Muscle layer of colon (tissue), 2 donors: Measurements from ENCODE around the gene PSMD8.
"Not testable (repeated sequence)": the region's sequence is repeated elsewhere in the genome, so short reads cannot be mapped to it uniquely, and the experiment has no call there.

ENCODE experiments used
- H3K27ac ChIP-seq: one replicate; pipeline ENCODE4 v1.7.0; 2013; ENCODE audit warnings: low read depth, mild to moderate bottlenecking, low read length, moderate library complexity
- H3K27me3 ChIP-seq, 2 donors: one replicate each; pipeline ENCODE4 v1.7.0; 2013; ENCODE audit warnings: low read length in 2 of 2, mild to moderate bottlenecking in 2 of 2; ENCODE audit not compliant: insufficient read depth in 2 of 2, control insufficient read depth in 1 of 2
- H3K36me3 ChIP-seq: one replicate; pipeline ENCODE4 v1.7.0; 2013; ENCODE audit warnings: mild to moderate bottlenecking, low read length; ENCODE audit not compliant: insufficient read depth
- H3K4me1 ChIP-seq: one replicate; pipeline ENCODE4 v1.7.0; 2013; ENCODE audit warnings: mild to moderate bottlenecking, low read length; ENCODE audit not compliant: insufficient read depth
- H3K4me3 ChIP-seq, 2 donors: one replicate each; pipeline ENCODE4 v1.7.0; 2013; ENCODE audit warnings: low read length in 2 of 2, low read depth in 1 of 2, mild to moderate bottlenecking in 1 of 2, moderate library complexity in 1 of 2
- H3K9ac ChIP-seq: one replicate; pipeline ENCODE4 v1.7.0; 2013; ENCODE audit warnings: low read length
- H3K9me3 ChIP-seq: one replicate; pipeline ENCODE4 v1.7.0; 2013; ENCODE audit warnings: mild to moderate bottlenecking, low read length
- donor health status: abdominal sarcoma.
- donor health status: Adenocarcinoma of cecum.

PSMD8 gene

GRCh38 chr19:38417146-38417543 is 42.8 kb downstream of the PSMD8 start:
- no peaks in the 10 kb centered on the region for H3K4me1 ChIP-seq
- no peak overlapping the region for H3K4me3 ChIP-seq
- H3K9ac ChIP-seq, result no peak overlapping the region
- H3K27me3 ChIP-seq, result peaks cover 0 to 15% of the 10 kb centered on the region in 2 donors
- no peaks in the 10 kb centered on the region for H3K36me3 ChIP-seq
- H3K9me3 ChIP-seq, result no peaks in the 10 kb centered on the region
- no peak overlapping the region for H3K27ac ChIP-seq

GRCh38 chr19:38417544-38418506 is 43.5 kb downstream of the PSMD8 start:
- Histone ChIP-seq H3K36me3 (no peaks in the 10 kb centered on the region), H3K4me1 (no peaks in the 10 kb centered on the region), H3K4me3 (peak overlapping the region in 1 of 2 donors; percentile 27), H3K9ac (no peak overlapping the region), H3K27me3 (peaks cover 0 to 15% of the 10 kb centered on the region in 2 donors), H3K27ac (no peak overlapping the region), H3K9me3 (no peaks in the 10 kb centered on the region)

GRCh38 chr19:38420935-38421334 is 46.6 kb downstream of the PSMD8 start:
- Histone ChIP-seq H3K27me3 (peaks cover 0 to 28% of the 10 kb centered on the region in 2 donors), H3K9ac (no peak overlapping the region), H3K4me3 (no peak overlapping the region), H3K9me3 (no peaks in the 10 kb centered on the region), H3K27ac (no peak overlapping the region), H3K36me3 (no peaks in the 10 kb centered on the region), H3K4me1 (no peaks in the 10 kb centered on the region)

- H3K36me3 ChIP-seq, result no peaks in the 10 kb centered on the region
- peaks cover 0 to 28% of the 10 kb centered on the region in 2 donors for H3K27me3 ChIP-seq
- no peak overlapping the region for H3K9ac ChIP-seq
- H3K27ac ChIP-seq, result no peak overlapping the region
- H3K9me3 ChIP-seq, result no peaks in the 10 kb centered on the region
- H3K4me3 ChIP-seq, result no peak overlapping the region
- H3K4me1 ChIP-seq, result no peaks in the 10 kb centered on the region
These were observed 47.5 kb downstream of the PSMD8 start for GRCh38 chr19:38421856-38422255.

GRCh38 chr19:38422438-38422837 is 48.1 kb downstream of the PSMD8 start:
- Histone ChIP-seq H3K4me3 (no peak overlapping the region), H3K36me3 (no peaks in the 10 kb centered on the region), H3K27me3 (peaks cover 0 to 26% of the 10 kb centered on the region in 2 donors), H3K9me3 (no peaks in the 10 kb centered on the region), H3K9ac (no peak overlapping the region), H3K4me1 (no peaks in the 10 kb centered on the region), H3K27ac (no peak overlapping the region)

GRCh38 chr19:38424272-38424671 is 49.9 kb downstream of the PSMD8 start:
- H3K27ac ChIP-seq, result no peak overlapping the region
- no peak overlapping the region for H3K4me3 ChIP-seq
- H3K36me3 ChIP-seq, result no peaks in the 10 kb centered on the region
- H3K9ac ChIP-seq, result no peak overlapping the region
- peaks cover 0 to 13% of the 10 kb centered on the region in 2 donors for H3K27me3 ChIP-seq
- no peaks in the 10 kb centered on the region for H3K4me1 ChIP-seq
- no peaks in the 10 kb centered on the region for H3K9me3 ChIP-seq

- no peaks in the 10 kb centered on the region for H3K9me3 ChIP-seq
- no peak overlapping the region for H3K27ac ChIP-seq
- H3K36me3 ChIP-seq, result no peaks in the 10 kb centered on the region
- peaks cover 0 to 13% of the 10 kb centered on the region in 2 donors for H3K27me3 ChIP-seq
- H3K4me1 ChIP-seq, result no peaks in the 10 kb centered on the region
- H3K4me3 ChIP-seq, result no peak overlapping the region
- H3K9ac ChIP-seq, result no peak overlapping the region
These were observed 50.9 kb downstream of the PSMD8 start for GRCh38 chr19:38425222-38425809.

- no peaks in the 10 kb centered on the region for H3K36me3 ChIP-seq
- H3K4me3 ChIP-seq, result no peak within 1 kb of the TSS
- no peak within 1 kb of the TSS for H3K9ac ChIP-seq
- H3K27me3 ChIP-seq, result peaks cover 0 to 13% of the 10 kb centered on the region in 2 donors
- no peak within 1 kb of the TSS for H3K27ac ChIP-seq
- H3K9me3 ChIP-seq, result no peaks in the 10 kb centered on the region
- no peaks in the 10 kb centered on the region for H3K4me1 ChIP-seq
These were observed 51.6 kb downstream of the PSMD8 start, which contains the start of gene RASGRP4 for GRCh38 chr19:38425810-38426466. Gene RASGRP4, minus strand, starts transcription at chr19:38426219. Its CDS starts 128 bp downstream, at chr19:38426091.

GRCh38 chr19:38427035-38427677 is 52.8 kb downstream of the PSMD8 start:
- not testable (repeated sequence) for H3K9ac ChIP-seq, H3K4me1 ChIP-seq, H3K9me3 ChIP-seq, H3K36me3 ChIP-seq, H3K27ac ChIP-seq, H3K4me3 ChIP-seq
- H3K27me3 ChIP-seq, result peaks cover 0 to 13% of the 10 kb centered on the region in 2 donors

- H3K36me3 ChIP-seq, result no peaks in the 10 kb centered on the region
- no peak overlapping the region for H3K27ac ChIP-seq
- H3K27me3 ChIP-seq, result peaks cover 0 to 26% of the 10 kb centered on the region in 2 donors
- H3K9me3 ChIP-seq, result no peaks in the 10 kb centered on the region
- no peak overlapping the region for H3K9ac ChIP-seq
- no peak overlapping the region for H3K4me3 ChIP-seq
- H3K4me1 ChIP-seq, result no peaks in the 10 kb centered on the region
These were observed 54.9 kb downstream of the PSMD8 start for GRCh38 chr19:38429055-38429810.
